GM12874 (cell line): Measurements from ENCODE around the gene ADTRP.

Experiments used
- TF ChIP-seq, protein P1 (sequence below): IDR thresholded peaks from 2 replicates; pipeline ENCODE4 v1.5.1; 2011; ENCODE audit warnings: low read depth, mild to moderate bottlenecking, control low read depth, low read length, moderate library complexity; ENCODE audit not compliant: insufficient read depth

ADTRP gene

DNA sequence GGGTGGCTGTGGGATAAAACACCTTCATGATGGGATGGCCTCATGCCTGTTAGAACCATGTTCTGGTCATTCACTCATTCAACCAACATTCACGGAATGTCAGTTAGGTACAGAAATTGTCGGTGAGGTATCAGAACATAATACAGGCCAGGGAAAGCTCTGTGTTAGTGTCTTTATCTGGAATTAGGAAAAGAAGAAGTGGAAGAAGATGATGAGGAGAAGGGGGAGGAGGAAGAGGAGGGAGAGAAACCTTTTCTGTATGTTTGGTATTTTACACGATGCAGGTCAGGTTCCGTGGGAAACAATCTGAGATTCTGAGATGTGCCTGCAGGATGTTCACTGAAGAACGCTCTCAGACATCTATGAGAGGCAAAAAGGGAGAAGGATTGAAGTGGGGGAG lies 5.6 kb downstream of the ADTRP start:
- TF ChIP-seq, protein P1, sequence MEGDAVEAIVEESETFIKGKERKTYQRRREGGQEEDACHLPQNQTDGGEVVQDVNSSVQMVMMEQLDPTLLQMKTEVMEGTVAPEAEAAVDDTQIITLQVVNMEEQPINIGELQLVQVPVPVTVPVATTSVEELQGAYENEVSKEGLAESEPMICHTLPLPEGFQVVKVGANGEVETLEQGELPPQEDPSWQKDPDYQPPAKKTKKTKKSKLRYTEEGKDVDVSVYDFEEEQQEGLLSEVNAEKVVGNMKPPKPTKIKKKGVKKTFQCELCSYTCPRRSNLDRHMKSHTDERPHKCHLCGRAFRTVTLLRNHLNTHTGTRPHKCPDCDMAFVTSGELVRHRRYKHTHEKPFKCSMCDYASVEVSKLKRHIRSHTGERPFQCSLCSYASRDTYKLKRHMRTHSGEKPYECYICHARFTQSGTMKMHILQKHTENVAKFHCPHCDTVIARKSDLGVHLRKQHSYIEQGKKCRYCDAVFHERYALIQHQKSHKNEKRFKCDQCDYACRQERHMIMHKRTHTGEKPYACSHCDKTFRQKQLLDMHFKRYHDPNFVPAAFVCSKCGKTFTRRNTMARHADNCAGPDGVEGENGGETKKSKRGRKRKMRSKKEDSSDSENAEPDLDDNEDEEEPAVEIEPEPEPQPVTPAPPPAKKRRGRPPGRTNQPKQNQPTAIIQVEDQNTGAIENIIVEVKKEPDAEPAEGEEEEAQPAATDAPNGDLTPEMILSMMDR, result no peak

DNA sequence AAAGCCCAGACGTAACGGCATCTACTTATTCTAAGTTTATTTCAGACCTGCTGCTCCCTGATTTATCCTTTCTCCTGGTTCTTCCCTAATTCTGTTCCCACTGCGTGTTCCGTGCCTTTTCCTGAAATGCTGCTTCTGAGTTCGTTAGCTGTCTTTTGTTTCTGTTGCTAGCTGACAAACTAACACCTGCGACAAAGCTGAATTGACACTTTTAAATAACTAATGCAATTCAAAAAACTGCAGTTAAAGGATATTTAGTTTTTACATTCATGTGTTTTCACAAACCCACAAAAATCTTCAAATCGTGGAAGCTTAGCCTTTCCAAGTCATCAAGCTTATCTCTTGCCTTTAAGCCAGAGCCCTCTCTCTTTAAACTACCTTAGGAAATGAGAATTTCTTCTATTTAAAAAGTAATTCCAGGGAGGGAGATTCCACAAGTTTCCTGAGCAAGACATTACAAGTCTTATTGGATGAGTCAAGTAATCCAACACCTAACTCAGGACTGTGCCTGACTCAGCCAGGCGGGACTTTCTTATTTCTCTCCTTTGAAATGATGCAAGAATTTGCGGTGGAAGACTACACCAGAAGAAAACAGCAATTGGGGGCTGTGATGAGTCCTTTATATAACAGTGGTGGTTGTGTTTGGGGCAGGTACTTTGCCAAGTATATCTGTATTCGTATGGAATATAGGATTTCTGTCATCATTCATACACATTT lies 6.3 kb downstream of the ADTRP start:
- TF ChIP-seq, protein P1, result no peak

DNA sequence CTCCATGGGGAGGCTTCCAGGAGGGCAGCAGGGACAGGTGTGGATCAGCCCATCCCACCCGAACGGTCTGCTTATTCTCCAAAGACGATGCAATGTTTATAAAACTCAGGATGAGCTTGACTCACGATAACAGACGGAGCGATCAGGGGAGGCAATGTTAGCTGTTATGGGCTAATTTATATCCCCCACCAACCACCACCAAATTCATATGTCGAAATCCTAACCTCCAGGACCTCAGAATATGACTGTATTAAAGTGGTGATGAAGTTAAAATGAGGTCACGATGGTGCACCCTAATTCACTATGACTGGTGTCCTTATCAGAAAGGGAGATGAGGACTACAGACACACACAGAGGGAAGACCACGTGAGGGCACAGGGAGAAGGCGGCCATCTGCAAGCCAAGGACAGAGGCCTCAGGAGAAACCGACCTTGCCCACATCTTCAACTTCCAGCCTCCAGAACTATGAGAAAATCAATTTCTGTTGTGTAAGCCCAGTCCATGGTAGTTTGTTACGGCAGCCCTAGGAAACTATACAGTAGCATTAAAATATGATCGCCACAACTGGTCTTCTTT lies 7.0 kb downstream of the ADTRP start:
- TF ChIP-seq, protein P1, result no peak

DNA sequence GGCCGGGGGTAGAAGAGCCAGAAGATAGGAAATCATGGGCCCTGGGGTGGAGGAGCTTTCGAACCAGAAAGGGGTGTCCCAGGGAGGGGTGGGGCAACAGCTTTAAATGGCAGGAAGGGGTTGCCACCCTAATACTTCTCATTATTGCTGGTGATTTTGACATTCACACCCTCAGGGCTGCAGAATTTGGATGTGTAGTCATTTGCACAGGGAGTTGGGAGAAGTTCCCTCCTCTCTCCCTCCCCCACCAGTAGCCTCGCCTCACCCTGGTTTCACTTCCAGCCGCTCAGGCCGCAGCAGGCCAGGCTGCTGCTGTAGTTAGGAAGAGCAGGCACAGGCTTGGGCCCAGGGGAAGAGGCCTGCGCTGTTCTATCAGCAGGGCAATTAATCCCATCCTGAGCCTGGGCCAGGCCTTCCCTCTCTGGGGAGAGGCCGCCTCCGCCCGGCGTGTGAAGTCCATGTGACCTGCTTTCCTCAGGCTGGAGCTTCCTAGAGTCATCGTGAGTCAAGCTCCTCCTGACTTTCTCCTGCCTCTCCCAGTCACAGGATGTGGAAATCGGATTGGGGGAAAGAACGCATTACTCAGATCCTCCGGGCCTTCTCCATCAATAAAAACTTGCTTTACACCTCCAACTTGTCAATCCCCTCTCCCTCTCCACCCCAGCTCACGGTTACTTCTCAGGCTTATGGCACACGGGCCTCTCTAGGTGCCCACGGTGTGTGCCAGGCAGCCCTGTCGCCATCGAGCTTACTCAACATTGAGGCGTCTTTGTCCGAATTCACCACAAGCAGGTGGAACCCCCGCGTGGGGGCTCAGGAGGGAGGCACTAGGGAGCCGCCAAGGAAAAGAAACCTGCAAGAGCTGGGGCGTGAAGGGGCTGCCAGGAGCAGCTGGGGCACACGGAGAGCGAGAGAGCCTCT lies 7.8 kb downstream of the ADTRP start:
- TF ChIP-seq, protein P1, result no peak

DNA sequence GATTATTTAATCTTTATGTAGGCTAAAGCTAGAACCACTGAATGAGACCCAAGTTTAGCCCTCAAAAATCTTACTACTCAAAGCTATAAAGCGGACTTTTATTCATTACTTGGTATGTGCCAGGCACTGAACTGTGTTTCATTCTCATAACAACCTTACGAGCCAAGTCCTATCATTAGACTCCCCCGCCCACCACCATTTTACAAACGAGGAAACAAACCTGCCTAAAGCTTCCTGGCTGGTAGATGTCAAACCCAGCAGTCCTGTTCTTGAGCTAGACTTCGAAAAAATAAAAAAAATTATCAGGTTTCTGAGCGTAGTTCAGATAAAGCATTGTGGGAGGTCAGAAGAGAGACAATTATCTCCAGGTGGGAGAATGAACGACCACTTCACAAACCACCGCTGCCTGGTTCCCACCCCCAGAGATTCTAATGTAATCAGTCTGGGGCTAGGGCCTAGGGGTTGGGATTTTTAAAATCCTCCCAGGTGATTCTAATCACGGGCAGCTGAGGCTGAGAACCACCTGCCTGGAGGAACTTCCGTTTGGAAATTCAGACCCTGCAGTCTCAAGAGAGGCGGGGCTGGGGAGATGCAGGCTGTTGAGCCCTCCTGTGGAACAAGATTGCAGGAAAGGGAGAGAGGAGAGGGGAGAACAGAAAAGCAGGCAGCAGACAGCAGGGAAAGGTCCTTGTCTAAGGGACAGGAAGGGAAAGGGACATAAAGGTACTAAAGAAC lies 8.6 kb downstream of the ADTRP start:
- TF ChIP-seq, protein P1, result no peak

DNA sequence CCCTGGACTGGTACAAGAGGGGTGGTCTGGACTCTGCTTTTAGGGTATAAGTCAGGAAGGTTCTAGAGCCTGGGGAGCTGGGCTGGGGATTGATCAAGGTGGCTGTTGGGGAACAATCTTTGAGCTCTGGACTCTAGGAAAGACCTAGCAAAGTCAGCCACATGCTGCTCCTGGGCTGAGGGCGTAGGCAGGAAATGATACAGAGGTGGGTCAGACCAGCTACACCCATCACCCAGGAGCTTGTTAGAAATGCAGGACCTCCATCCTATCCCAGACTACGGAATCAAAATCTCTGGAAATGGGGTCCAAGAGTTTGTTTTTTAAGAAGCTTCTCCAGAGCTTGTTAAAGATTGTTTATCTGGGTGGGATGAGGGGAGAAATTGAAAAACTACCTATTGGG lies 9.4 kb downstream of the ADTRP start:
- TF ChIP-seq, protein P1, result no peak
